Activated CD8-positive, alpha-beta memory T cell treated with anti-CD3 and anti-CD28 coated beads, Interleukin-2, amount 50 U/mL, for 24 hours (primary cell): ENCODE results near the gene SLC35E3.

Experiments used
- DNase-seq: peaks from one replicate; pipeline ENCODE4 v3.0.0-alpha.2; 2020; ENCODE audit errors: extremely low read depth

The SLC35E3 gene

DNA sequence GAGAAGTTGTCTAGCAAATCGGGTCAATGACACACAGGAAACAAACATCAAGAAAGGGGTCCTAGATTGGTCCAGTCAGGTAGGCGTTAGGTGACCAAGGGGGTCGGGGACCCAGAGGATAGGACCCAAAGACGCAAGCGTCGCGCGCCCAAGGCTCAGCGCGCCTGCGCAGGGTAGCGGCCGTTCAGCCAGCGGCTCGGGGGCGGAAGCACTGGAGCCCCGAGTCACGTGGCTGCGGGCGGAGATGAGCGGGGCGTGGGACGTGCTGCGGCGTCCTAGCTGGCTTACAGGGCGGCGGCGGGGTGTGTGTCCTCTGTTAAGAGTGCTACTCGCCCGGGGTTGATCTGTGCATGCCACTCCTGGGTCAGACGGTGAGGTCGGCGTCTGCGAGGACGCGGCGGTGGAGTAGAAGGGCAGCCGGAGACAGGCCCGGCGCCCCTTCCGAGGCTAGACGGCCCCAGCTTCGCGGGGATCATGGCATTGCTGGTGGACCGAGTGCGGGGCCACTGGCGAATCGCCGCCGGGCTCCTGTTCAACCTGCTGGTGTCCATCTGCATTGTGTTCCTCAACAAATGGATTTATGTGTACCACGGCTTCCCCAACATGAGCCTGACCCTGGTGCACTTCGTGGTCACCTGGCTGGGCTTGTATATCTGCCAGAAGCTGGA is at the start of gene SLC35E3:
Gene SLC35E3 (plus strand): TSS at position 273 of the 668 bp plus-strand sequence. CDS start 202 bp downstream, at position 475.
- DNase-seq, result peak; percentile 74

DNA sequence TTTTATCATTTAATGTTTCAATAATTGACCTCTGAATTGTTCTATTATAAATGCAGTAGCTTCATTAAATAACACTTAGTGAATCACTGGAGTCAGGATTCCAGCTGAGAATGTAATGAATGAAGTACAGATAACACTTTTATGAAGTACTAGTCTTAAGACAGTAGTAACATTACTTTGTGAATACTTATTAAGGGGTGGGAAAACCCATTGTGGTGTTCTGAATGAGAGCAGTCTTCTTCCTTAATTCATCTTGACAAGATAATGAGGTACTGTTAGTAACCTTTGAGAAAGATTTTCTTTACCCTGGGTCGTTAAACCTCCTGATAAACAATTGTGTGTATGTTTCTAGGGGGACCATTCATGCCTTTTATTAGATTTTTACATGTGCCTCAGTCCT is 46.5 kb upstream of the SLC35E3 start:
- no peak for DNase-seq

DNA sequence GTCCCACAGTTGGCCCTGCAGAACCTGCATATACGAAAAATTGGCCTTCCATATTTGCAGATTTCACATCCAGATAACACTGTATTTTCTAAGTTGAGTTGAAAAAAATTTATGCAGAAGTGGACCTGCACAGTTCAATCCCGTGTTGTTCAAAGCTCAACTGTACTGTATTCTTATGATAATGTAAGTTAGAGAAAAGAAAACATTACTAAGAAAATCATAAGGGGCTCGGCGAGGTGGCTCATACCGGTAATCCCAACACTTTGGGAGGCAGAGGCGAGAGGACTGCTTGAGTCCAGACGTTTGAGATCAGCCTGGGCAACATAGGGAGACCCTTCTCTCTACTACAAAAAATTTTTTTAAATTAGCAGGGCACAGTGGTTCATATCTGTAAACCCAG is 18.2 kb upstream of the SLC35E3 start:
- no peak for DNase-seq

DNA sequence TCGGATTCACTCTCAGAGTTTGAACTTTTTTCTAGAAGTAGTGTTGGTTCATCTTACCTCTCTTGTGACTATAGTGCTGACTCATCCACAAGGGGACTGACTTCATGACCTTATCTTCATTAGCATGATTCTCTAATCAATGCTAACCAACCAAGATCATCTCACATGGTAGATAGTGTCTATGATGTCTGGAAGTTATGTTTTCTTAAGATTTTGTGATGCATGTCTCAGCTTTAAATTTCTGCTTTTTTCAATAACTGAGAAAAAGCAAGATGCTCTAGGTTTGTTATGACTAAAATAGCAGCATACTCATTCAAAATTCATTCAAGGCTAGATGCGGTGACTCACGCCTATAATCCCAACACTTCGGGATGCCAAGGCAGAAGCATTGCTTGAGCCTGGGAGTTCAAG is 12.3 kb upstream of the SLC35E3 start:
- DNase-seq, result no peak

DNA sequence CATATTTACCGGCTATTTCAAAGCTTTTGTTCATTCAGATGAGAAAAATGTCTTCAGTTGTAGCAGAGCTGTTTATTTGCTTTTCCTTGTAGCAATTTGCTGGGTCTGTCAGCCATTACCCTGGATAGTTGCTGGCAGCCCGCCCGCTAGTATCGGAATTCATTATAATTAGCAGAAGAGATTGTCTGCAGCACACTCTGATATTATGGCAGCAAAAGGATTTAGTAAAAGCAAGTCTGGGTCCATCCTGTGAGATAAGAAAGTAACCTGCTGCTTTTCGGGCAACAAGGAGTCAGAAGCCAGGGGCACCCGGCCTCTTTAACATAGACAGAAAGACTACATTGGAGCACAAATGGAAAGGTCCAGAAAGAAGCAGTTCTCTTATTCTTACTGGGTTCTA is 6.1 kb upstream of the SLC35E3 start:
- DNase-seq, result no peak

DNA sequence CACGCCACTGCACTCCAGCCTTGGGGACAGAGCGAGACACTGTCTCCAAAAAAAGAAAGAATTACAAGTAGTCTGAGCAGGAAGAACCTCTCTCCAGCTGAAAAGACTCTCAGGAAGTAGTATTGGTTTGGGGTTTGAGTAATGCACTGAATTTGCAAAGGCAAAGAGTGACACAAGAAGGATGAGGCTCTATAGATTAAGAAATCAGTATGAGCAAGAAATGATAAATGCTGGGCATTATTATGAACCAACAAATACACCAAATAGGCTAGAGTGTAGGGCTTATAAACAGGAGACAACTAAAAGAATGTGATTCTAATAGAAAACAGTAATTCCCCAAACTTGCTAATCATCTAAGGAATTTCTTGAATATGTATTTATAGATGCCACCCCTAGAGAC is 2.6 kb upstream of the SLC35E3 start:
- no peak for DNase-seq

DNA sequence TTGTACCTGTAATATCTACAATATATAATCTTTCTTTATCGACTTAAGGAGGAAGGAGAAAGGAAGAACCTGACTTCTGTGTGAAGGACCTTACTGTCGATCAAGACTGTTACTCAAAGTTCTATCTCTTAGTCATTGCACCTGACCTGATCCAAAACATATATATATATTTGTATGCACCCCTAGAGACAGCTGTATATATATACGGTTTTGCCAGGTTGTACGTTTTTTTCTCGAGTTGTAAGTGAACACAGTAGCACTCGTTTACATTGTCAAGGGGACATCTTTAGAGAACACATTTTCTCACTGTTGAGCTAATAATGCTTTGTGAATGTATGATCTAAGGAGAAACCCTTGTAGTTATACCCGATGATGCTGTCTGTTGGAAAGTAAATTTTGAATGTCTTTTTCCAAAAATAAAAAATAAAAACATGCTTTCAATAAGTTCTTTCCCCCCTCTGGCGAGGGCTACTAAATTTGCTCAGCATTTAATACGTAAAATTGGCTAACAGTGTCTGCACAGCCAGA is 536 bp upstream of the SLC35E3 start:
- no peak for DNase-seq

DNA sequence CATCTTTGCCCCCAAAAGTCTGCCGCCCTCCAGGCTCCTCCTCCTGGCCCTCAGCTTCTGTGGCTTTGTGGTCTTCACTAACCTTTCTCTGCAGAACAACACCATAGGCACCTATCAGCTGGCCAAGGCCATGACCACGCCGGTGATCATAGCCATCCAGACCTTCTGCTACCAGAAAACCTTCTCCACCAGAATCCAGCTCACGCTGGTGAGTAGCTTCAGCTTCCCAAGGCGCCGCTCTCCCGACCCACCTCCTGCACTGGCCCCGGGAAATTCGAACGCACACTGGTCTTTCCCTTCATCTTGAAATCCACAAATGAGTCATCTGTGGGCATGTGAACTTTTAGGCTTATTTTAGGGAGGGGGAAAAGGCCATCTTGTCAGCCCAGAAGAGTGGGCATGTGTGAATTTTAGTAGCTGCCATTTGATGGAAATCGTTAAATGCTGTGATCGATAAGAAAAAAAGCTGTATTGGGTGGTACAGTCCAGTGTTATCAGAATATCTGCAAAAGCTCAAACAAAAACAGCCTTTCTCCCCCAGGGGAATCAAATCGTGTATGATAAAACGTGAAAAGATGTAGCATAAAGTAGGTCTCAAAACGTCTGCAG is 700 bp downstream of the SLC35E3 start:
- DNase-seq, result no peak

DNA sequence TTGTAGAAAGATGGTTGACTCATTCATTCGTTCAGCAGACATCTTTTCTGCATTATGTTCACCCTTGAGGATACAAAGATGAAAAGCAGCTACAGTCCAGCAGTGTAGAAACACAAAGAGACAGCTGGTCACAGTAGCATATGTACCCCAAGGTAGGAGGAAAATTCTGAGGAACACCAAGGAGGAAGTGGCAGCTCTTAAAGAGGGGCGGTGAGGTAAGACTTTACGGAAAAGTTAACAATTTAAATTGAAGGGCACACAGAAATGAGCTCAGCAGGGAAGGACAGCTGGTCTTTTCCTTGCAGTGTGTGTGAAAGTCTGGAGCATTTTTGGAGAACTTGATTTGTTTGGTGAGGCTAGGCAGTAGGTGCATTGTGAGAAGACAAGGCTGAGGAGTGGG is 3.5 kb downstream of the SLC35E3 start:
- DNase-seq, result no peak

DNA sequence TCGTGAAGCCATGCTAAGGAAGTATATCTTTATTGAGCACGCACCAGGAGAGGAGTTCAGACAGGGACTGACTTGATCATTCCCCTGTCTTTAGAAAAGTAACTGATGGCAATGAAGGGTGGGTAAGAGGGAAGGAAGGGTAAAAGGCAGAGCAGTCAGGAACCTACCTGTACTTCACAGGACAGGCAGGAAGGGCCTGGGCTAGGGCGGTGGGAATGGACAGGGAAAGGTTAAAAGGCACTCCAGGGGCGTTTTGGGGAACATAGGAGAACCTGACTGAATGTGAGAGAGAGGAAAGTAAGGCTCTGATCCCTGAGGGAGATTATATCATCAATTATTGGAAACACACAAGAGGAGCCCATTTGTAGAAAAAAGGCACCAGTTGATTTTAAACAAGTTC is 3.9 kb downstream of the SLC35E3 start:
- no peak for DNase-seq

DNA sequence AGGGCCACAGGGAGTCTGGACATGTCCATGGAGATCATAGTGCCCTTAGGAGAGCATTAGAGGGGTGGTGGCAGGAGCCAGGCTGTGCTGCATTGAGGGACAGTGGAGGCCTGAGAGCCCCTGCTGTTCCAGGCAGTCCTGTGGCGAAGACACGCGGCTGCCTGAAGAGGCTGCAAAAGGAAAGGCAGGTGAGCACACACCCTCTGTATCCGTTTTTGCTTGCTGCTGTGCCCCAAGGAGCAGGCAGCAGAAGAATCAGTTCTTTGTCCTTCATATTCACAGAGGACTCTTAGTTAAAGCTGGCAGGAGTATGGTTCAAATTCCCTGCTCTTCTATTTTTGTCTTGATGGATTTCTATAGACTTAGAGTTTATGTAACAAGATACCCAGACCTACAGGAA is 4.5 kb downstream of the SLC35E3 start:
- no peak for DNase-seq

DNA sequence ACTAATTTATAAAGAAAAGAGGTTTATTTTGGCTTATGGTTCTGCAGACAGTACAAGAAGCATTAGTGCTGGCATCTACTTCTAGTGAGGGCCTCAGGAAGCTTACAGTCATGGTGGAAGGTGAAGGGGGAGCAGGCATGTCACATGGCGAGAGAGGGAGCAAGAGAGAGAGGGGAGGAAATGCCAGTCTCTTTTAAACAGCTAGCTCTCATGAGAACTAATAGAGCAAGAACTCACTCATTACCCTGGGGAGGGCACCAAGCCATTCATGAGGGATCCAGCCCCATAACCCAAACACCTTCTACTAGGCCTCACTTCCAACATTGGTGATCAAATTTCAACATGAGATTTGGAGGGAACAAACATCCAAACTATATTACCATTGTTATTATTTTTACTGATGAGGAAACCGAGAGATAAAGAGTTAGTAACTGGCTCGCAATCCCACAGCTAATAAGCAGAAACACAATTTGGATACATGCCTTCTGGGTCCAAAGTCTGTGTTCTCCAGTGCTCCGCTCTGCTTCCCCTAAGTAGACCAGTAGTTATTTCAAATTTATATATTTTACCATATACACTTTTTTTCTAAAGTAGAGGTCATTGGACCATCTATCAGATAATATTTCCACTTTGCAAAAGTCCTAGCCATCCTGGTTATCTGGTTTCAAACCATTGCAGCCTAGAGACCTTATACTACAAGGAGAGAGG is 9.7 kb downstream of the SLC35E3 start:
- DNase-seq, result no peak

DNA sequence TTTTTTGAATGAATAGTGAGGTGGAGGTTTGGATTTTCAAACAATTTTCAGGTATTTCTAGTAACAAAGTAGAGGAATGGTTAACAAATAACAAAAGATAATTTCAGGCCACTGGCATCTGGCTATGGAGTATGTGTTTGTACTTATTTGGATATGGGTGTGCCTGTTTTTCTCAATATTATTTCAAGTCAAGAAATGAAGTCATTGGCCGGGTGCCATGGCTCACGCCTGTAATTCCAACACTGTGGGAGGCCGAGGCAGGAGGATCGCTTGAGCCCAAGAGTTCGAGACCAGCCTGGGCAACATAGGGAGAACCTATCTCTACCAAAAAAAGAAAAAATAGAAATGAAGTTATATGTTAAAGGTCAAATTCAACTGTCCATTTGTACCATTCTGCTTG is 13.9 kb downstream of the SLC35E3 start:
- no peak for DNase-seq

DNA sequence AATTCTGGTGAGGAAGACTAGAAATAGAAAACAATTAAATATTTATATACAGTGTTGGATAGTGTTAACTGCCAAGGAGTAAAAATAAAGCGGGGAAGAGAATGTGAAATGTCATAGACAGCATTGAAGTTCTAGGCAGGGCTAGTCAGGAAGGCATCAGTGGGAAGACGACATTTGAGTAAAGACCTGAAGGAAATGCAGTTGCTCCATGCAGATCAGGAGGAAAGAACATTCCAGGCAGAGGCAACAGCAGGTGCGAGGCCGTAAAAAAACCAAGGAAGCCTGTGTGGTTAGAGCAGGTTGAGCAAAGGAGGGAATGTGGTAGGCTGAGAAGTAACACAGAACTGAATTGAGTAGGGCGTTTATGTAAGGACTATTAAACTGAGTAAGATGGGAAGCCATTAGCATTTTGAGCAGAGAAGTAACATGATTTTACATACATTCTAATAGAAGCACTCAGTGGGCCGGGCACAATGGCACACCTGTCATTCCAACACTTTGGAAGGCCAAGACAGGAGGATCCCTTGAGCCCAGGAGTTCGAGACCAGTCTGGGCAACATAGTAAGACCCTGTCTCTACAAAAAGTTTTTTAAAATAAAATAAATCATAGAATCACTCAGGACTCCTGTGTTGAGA is 14.9 kb downstream of the SLC35E3 start:
- no peak for DNase-seq

DNA sequence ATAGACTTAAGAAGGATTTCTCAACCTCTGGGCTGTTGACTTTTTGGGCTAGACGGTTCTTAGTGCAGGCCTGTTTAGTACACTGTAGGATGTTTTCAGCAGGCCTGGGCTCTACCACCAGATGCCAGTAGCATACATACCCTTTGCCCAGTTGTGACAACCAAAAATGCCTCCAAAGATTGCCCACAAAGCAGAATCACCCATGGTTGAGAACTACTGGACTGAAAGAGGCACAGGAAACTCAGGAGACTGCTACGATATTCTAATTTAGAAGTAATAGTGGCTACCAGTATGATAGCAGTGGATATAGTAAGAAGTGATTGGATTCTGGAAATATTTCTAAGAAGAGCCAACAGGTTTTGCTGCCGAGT is 15.5 kb downstream of the SLC35E3 start:
- no peak for DNase-seq

DNA sequence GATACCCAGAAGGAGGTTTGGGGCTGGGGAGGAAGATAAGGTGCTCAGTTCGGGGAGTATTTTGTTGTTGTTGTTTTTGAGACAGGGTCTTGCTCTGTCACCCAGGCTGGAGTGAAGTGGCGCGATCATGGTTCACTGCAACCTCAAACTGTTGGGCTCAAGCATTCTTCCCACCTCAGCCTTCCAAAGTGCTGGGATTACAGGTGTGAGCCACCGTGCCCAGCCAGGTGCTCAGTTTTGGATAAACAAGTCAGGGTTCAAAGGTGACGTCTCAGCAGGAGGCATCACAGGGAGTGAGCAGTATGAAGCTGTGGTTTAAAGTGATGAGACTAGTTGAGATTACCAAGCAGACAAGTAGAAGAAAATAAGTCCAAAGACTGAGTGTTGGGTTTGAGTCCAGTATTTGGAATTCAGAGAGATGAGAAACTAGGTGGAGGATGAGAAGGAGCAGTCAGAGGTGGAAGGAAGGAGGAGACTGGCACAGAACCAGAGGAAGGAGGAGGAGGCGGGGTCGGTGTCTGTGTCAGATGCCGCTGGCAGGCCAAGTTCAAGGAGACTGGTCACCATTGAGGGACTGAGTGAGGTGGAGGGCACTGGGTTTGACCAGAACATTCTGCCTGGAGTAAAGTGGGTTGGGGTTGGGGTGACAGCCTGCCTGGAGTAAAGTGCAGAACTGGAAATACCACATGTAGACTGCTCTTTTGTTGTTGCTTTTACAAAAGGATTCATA is 16.1 kb downstream of the SLC35E3 start:
- DNase-seq, result no peak

DNA sequence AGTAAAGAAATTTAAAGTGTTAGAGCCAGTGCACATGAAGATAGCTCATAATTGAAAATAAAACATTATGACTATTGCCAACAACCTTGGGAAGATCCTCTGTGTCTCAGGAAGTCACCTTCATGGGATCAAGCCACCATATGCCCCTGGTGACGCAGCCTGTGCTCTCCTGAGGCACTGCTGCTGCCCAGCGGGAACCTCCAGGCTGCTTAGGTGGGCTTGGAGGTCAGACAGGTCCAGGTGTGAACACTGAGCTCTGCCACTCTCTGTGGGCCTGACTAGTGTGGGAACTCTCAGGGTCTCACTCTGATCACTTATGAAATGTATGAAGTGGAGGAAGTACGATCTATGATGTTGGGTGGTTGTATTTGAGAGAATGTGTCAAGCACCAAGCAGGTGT is 16.7 kb downstream of the SLC35E3 start:
- no peak for DNase-seq

DNA sequence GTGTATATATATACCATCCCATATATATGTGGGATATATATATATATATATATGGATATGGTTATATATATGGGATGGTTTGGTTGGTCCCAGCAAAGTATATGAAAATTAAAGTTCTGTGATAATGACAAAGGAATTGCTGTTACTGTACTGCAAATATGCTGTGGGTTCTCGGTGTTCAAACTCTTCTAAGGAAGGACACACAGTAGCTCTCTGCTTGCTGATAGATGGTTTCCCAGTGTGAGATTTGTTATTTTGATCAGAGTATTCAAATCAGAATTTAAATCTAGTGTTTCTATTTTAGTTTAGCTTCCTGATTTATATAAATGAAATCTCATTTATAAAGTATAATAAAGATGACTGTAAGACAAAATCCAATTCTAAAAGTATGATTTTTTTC is 19.7 kb downstream of the SLC35E3 start:
- DNase-seq, result no peak

DNA sequence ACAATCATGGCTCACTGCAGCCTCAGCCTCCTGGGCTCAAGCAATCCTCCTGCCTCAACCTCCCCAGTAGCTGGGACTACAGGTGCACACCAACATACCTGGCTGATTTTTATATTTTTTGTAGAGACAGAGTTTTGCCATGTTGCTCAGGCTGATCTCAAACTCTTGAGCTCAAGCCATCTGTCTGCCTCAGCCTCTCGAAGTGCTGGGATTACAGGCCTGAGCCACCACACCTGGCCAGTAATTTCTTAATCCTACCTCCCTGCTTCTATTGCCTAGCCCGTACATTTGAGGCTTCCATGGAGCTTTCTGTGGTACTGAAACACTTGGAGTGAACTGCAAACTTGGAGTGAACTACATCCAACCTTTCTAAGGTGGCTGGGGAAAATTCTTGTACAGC is 20.7 kb downstream of the SLC35E3 start:
- DNase-seq, result no peak

DNA sequence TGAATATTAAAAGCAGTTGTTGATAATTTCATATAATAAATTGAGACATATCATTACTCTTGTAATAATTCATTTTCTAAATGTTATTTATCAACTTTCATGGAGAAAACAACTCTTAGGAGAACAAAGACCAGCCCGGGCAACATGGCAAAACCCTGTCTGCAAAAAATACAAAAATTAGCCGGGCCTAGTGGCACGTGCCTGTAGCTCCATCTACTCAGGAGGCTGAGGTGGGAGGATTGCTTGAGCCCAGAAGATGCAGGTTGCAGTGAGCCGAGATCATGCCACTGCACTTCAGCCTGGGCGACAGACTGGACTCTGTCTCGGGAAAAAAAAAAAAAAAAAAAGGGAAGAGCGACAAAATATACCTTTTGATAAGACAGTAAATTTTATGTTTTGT is 21.2 kb downstream of the SLC35E3 start:
- DNase-seq, result no peak

DNA sequence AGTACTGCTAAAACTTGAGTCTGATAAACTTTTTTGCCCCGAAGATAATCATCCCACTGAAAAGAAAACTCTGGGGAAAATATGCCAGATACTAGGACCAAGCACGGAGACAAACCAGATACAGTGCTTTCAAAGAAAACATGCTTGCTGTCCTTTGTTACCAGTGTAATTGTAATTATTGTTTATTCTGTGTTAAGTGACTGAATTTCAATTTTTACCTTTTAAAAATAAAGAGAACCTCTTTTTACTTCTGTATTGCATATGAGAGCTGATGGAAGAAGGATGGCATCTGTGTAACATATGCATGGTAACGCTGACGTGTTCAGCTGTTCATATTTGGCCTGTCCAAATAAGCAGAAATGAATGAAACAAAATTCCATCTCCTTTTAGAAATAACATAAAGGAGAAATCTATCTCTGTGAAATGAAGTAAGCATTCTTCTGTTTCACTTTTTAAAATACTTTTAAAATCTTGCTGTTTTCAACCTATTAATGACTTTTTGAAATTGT is 22.5 kb downstream of the SLC35E3 start:
- DNase-seq, result no peak

DNA sequence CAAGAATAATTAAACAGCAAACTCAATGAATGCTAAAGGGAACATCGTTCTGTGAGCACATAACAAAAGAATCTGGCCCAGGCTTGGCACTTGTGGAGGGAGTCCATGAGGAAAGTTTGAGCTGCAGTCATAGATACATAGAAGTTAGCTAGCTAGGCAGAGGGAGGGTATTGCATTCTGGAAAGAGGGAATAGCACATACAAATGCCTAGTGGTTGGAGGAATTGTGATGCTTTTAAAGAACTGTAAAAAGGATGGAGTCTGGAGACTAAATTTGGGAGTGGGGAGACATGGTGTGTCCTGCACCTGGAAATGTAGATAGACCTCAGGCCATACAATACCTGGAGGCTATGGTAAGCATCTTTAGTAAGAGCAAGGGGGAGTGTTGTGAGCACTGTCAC is 24.0 kb downstream of the SLC35E3 start:
- DNase-seq, result no peak
